B cell (primary cell): ENCODE results near the gene SNX24. TPM values are rescaled to one million over a fixed set of nuclear protein-coding genes. Genes with fewer than 3 reads are reported as not detected.

ENCODE experiments used
- ATAC-seq: fragments of 200-7000 bp; cut with Tn5 transposase; one replicate; pipeline ENCODE4 v1.10.0; 2021; ENCODE audit warnings: low read depth, mild to moderate bottlenecking, moderate number of reproducible peaks, moderate library complexity
- CTCF ChIA-PET: fragments of 350-600 bp; sonication (Branson Sonifier 250); formaldehyde crosslinking; loops from one replicate; lab custom pipeline; 2021; ENCODE audit warnings: antibody characterized with exemption, inconsistent platforms; lab: Charles Lee
- POLR2A ChIA-PET: fragments of 350-600 bp; sonication (Branson Sonifier 250); formaldehyde crosslinking; loops from one replicate; lab custom pipeline; 2021; ENCODE audit warnings: antibody characterized with exemption; lab: Charles Lee
- DNase-seq: peaks from one replicate; pipeline ENCODE4 v3.0.0; 2013
- H2AFZ ChIP-seq: 2 replicates; pipeline ENCODE4 v1.6.1; 2012; ENCODE audit warnings: mild to moderate bottlenecking, low read depth, low read length; ENCODE audit not compliant: insufficient read depth, poor library complexity, severe bottlenecking
- H3K27ac ChIP-seq, 2 donors: 1 replicate in 1 of 2; 2 replicates in 1 of 2; pipeline ENCODE4 v1.5.1; 2012 to 2013; ENCODE audit warnings: low read length in 2 of 2, mild to moderate bottlenecking in 2 of 2, moderate library complexity in 1 of 2
- H3K27me3 ChIP-seq, 4 experiments: fragments of 200-600 bp in 1 of 4; sonication (generic) in 1 of 4; replicated peaks in 1 of 4; 1 replicate in 2 of 4; 2 replicates in 2 of 4; pipeline versions ENCODE4 v1.6.1 to v1.7.0; 2013 to 2016; ENCODE audit warnings: low read length in 3 of 4, mild to moderate bottlenecking in 2 of 4, mixed read lengths in 1 of 4, moderate library complexity in 1 of 4; ENCODE audit not compliant: insufficient read depth in 4 of 4, control insufficient read depth in 3 of 4; ENCODE audit errors: control extremely low read depth in 1 of 4
- H3K36me3 ChIP-seq, 2 experiments: replicated peaks in 1 of 2; 1 replicate in 1 of 2; 2 replicates in 1 of 2; pipeline versions ENCODE4 v1.6.1 to v1.7.1; 2013; ENCODE audit warnings: low read length in 1 of 2; ENCODE audit not compliant: insufficient read depth in 2 of 2, control insufficient read depth in 1 of 2; ENCODE audit errors: control extremely low read depth in 1 of 2, extremely low read depth in 1 of 2
- H3K4me1 ChIP-seq, 2 donors: fragments of 200-600 bp in 1 of 2; sonication (generic) in 1 of 2; 1 replicate in 1 of 2; 2 replicates in 1 of 2; pipeline versions ENCODE4 v1.5.1 to v1.6.1; 2013 to 2017; ENCODE audit warnings: low read length in 2 of 2; ENCODE audit not compliant: control insufficient read depth in 2 of 2, insufficient read depth in 2 of 2
- H3K4me2 ChIP-seq: replicated peaks from 2 replicates; pipeline ENCODE3; 2012; ENCODE audit warnings: mild to moderate bottlenecking, low read depth, low read length; ENCODE audit not compliant: poor library complexity, severe bottlenecking
- H3K4me3 ChIP-seq, 5 experiments: fragments of 200-600 bp in 1 of 5; sonication (generic) in 1 of 5; 1 replicate in 3 of 5; 2 replicates in 2 of 5; pipeline versions ENCODE4 v1.5.1 to v1.7.0; 2011 to 2016; ENCODE audit warnings: low read length in 4 of 5, mild to moderate bottlenecking in 4 of 5, low read depth in 2 of 5, control low read depth in 1 of 5, moderate library complexity in 1 of 5; ENCODE audit not compliant: insufficient read depth in 1 of 5; ENCODE audit errors: control extremely low read depth in 1 of 5, extremely low read depth in 1 of 5
- H3K79me2 ChIP-seq: fragments of 200-600 bp; sonication (generic); one replicate; pipeline ENCODE4 v1.6.0; 2016; ENCODE audit warnings: low read length; ENCODE audit not compliant: control insufficient read depth, insufficient read depth
- H3K9ac ChIP-seq: fragments of 200-600 bp; sonication (generic); 2 replicates; pipeline ENCODE4 v1.6.1; 2017; ENCODE audit warnings: mild to moderate bottlenecking, low read length, moderate library complexity
- H3K9me3 ChIP-seq, 3 donors: one replicate each; pipeline versions ENCODE4 v1.6.1 to v1.7.1; 2013; ENCODE audit warnings: low read length in 2 of 3; ENCODE audit not compliant: control insufficient read depth in 2 of 3, insufficient read depth in 1 of 3; ENCODE audit errors: control extremely low read depth in 1 of 3
- H4K20me1 ChIP-seq: 2 replicates; pipeline ENCODE4 v1.6.0; 2012; ENCODE audit warnings: mild to moderate bottlenecking, low read length; ENCODE audit not compliant: insufficient read depth, control insufficient read depth, poor library complexity, severe bottlenecking
- H3K27ac Mint-ChIP-seq: one replicate; pipeline ENCODE4 v1.8.0; 2021; ENCODE audit warnings: mixed read lengths
- H3K27me3 Mint-ChIP-seq: one replicate; pipeline ENCODE4 v1.8.0; 2021; ENCODE audit warnings: mixed read lengths
- H3K4me1 Mint-ChIP-seq: one replicate; pipeline ENCODE4 v1.8.0; 2021; ENCODE audit warnings: mixed read lengths
- H3K4me3 Mint-ChIP-seq: one replicate; pipeline ENCODE4 v1.8.0; 2021; ENCODE audit warnings: mixed read lengths
- H3K9me3 Mint-ChIP-seq: one replicate; pipeline ENCODE4 v1.8.0; 2022; ENCODE audit warnings: mixed read lengths; ENCODE audit not compliant: insufficient read depth
- CTCF ChIP-seq: fragments of 200-600 bp; IDR thresholded peaks from one replicate; pipeline ENCODE4 v1.8.0; 2022; ENCODE audit warnings: antibody characterized with exemption, mild to moderate bottlenecking
- EZH2 ChIP-seq: IDR thresholded peaks from 2 replicates; pipeline ENCODE4 v1.6.1; 2012; ENCODE audit warnings: borderline replicate concordance, low read depth, mild to moderate bottlenecking, moderate library complexity, low read length; ENCODE audit not compliant: insufficient read depth, poor library complexity, severe bottlenecking
- intact Hi-C: fragments of 100-400 bp; cut with micrococcal nuclease; formaldehyde crosslinking; loops from one replicate; pipeline ENCODE4 v1.10.0; 2022
- polyA plus RNA-seq: library from polyadenylated mRNA; depleted of rRNA; stranded (reverse); fragments of >200 nt; gene quantifications from 2 replicates; pipeline ENCODE4 v1.2.3, GENCODE V29; 2012
- total RNA-seq, 2 donors: library from RNA; stranded (reverse); fragments of 120-200 nt in 1 of 2; gene quantifications; 1 replicate in 1 of 2; 2 replicates in 1 of 2; pipeline versions ENCODE4 v1.2.3 to v1.2.4, GENCODE V29; 2013 to 2022

Gene SNX24
- total and polyA plus RNA-seq, 2 donors (not counting 1 experiment from before 2014, with no cell fraction given): 1.1 to 9.3 TPM

- Histone ChIP-seq H3K36me3 (no peaks in the 10 kb centered on the region), H3K4me1 (no peaks in the 10 kb centered on the region), H3K4me2 (no peak overlapping the region), H3K27me3 (no peaks in the 10 kb centered on the region), H3K4me3 (no peak overlapping the region), H4K20me1 (no peaks in the 10 kb centered on the region), H3K79me2 (no peaks in the 10 kb centered on the region), H3K9ac (no peak overlapping the region), H3K27ac (no peak overlapping the region), H2AFZ (no peak overlapping the region), H3K9me3 (peaks cover 0 to 3% (median 0%) of the 10 kb centered on the region in 3 donors)
- ATAC-seq (no peak), DNase-seq (no peak)
- ChIA-PET CTCF (no interaction called here), POLR2A (no interaction called here)
- Mint-ChIP-seq H3K4me1 (no peaks in the 10 kb centered on the region), H3K9me3 (peaks cover 4% of the 10 kb centered on the region), H3K27ac (no peak overlapping the region), H3K27me3 (no peaks in the 10 kb centered on the region), H3K4me3 (no peak overlapping the region)
- intact Hi-C loops: no loop called here
- TF ChIP-seq EZH2 (no peak), CTCF (no peak)
Observed at GRCh38 chr5:122954719-122955118, 109.3 kb downstream of the SNX24 start.

- ATAC-seq (no peak), DNase-seq (no peak)
- H3K4me2 ChIP-seq: no peak overlapping the region
- no peak overlapping the region for H2AFZ ChIP-seq
- CTCF ChIA-PET: no interaction called here
- H3K4me3 ChIP-seq: no peak overlapping the region
- POLR2A ChIA-PET: no interaction called here
- H4K20me1 ChIP-seq: no peaks in the 10 kb centered on the region
- TF ChIP-seq CTCF (no peak), EZH2 (no peak)
- no peaks in the 10 kb centered on the region for H3K79me2 ChIP-seq
- H3K27ac ChIP-seq: no peak overlapping the region
- no peak overlapping the region for H3K9ac ChIP-seq
- peaks cover 4% of the 10 kb centered on the region for H3K9me3 Mint-ChIP-seq
- intact Hi-C loops: no loop called here
- H3K27me3 ChIP-seq: no peaks in the 10 kb centered on the region
- H3K4me1 Mint-ChIP-seq: no peaks in the 10 kb centered on the region
- no peaks in the 10 kb centered on the region for H3K9me3 ChIP-seq
- no peaks in the 10 kb centered on the region for H3K27me3 Mint-ChIP-seq
- H3K4me1 ChIP-seq: no peaks in the 10 kb centered on the region
- no peak overlapping the region for H3K4me3 Mint-ChIP-seq
- no peak overlapping the region for H3K27ac Mint-ChIP-seq
- no peaks in the 10 kb centered on the region for H3K36me3 ChIP-seq
Observed at GRCh38 chr5:122957457-122957856, 112.0 kb downstream of the SNX24 start.
